RWPE1 (cell line): Measurements from ENCODE around the gene WDR88.

ENCODE experiments used
- CTCF ChIA-PET: fragments of 350-600 bp; sonication (Branson Sonifier 250); formaldehyde crosslinking; extraction: SDS; loops from one replicate; lab custom pipeline; 2021; lab: Yijun Ruan, JAX
- POLR2A ChIA-PET: fragments of 400-600 bp; formaldehyde crosslinking; extraction: SDS; loops from one replicate; lab custom pipeline; 2020; ENCODE audit warnings: antibody characterized with exemption; ENCODE audit not compliant: low non-redundant PET; lab: Yijun Ruan, JAX
- DNase-seq: peaks from one replicate; pipeline ENCODE4 v3.0.0; 2012; ENCODE audit warnings: low spot score
- H3K27ac ChIP-seq: fragments of 450-650 bp; 2 replicates; pipeline ENCODE4 v1.5.1; 2017
- TF ChIP-seq, protein P1 (sequence below): fragments of 450-650 bp; conservative IDR thresholded peaks from 2 replicates; pipeline ENCODE4 v1.5.1; 2017; ENCODE audit warnings: low read depth, mild to moderate bottlenecking

WDR88 gene

DNA sequence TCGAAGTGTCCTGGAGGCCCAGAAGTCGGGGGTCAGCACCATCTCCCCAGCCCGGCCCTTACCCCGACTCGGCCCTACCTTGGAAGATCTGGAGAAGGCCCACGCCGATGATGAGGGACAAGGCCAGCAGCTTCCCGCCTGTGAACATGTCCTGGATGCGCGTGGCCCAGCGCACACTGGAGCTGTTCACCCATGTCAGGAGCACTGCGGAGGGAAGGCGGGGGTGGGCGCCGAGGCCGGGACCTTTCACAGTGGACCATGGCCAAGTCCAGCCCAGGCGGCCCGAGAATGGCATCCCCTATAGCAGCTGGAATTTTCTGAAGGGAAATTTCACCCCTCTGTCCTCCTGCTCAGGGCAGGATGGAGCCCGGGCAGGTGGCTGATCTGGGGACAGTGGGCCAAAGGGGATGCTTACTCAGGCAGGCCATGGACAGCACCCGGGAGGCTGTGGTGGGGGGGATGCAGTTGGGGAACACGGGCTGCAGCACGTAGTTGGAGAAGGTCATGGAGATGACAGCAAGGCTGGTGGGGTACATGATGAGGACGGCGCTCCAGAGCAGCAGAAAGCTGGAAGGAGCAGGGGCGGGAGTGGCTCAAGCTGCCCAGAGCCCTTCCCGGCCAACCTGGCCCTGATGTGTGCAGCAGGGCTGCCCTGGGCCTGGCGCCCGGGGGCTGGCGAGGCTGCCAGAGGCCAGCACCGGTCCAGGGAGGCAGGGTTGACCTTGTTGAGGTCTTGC lies 80.7 kb downstream of the WDR88 start:
- no peak overlapping the region for H3K27ac ChIP-seq
- no peak for DNase-seq
- ChIA-PET POLR2A (no interaction called here), CTCF (interaction anchor here (0.6 to 1.3 kb wide), 3 partner anchors 28 to 218 kb away, joined by 4 to 10 read pairs (median 9); no protein-coding TSS in a partner anchor)
- TF ChIP-seq, protein P1, sequence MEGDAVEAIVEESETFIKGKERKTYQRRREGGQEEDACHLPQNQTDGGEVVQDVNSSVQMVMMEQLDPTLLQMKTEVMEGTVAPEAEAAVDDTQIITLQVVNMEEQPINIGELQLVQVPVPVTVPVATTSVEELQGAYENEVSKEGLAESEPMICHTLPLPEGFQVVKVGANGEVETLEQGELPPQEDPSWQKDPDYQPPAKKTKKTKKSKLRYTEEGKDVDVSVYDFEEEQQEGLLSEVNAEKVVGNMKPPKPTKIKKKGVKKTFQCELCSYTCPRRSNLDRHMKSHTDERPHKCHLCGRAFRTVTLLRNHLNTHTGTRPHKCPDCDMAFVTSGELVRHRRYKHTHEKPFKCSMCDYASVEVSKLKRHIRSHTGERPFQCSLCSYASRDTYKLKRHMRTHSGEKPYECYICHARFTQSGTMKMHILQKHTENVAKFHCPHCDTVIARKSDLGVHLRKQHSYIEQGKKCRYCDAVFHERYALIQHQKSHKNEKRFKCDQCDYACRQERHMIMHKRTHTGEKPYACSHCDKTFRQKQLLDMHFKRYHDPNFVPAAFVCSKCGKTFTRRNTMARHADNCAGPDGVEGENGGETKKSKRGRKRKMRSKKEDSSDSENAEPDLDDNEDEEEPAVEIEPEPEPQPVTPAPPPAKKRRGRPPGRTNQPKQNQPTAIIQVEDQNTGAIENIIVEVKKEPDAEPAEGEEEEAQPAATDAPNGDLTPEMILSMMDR: no peak

DNA sequence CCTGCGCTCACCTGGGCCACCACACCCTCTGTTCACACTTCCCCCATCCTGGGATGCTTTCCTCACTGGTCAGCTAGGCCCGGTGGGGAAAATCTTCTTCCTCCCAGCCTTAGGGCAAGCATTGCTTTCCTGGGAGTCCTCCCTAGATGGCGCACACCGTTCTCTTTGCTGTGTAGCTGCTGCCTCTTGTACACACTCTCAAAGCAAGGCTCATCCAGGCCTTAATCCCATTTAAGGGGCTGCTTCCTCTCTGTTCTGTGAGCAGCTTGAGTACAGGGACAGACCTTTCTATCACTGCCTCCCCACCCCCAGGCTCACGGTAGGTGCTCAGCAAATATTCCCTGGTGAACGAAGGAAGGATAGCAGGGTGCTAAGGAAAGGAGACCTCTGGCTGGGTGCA lies 82.7 kb downstream of the WDR88 start:
- CTCF ChIA-PET: interaction anchor here (0.6 to 1.1 kb wide), 5 partner anchors 11 to 175 kb away, joined by 3 to 4 read pairs (median 3); no protein-coding TSS in a partner anchor
- no peak for DNase-seq

DNA sequence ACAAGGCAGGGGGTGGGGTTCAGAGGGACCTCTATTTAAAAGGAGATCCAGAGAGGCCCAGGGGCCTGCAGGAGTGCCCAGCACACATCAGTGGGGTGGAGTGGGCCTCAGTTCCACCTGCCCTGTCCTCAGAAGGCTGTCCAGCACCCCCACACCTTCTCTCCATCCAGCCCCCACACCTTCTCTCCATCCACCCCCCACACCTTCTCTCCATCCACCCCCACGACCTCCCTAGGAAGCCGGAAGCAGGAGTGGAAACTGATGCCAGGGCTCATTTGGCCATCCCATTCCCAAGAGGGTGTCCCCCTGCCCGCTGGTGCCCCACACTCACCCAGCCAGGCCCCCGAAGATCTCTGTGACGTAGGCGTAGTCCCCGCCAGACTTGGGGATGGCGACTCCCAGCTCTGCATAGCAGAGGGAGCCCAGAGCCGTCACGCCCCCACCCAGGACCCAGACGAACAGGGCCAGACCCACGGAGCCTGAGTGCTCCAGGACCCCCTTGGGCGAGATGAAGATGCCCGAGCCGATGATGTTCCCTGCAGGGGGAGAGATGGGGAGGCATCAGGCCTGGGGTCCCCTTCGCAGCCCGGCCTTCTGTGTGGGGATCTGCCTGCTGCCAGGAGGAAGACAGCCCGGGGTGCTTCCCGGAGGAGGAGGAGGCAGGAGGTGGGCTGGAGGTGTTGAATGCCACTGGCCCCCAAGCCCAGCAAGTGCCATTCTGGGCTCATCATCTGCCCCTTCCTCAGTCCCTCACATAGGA lies 83.7 kb downstream of the WDR88 start:
- DNase-seq: no peak
- POLR2A ChIA-PET: no interaction called here
- CTCF ChIA-PET: no interaction called here
- H3K27ac ChIP-seq: no peak overlapping the region
- TF ChIP-seq, protein P1: no peak

More for the DNA sequence above, 82.7 kb downstream of the WDR88 start:
- POLR2A ChIA-PET: no interaction called here
- H3K27ac ChIP-seq: no peak overlapping the region
- TF ChIP-seq, protein P1: no peak

DNA sequence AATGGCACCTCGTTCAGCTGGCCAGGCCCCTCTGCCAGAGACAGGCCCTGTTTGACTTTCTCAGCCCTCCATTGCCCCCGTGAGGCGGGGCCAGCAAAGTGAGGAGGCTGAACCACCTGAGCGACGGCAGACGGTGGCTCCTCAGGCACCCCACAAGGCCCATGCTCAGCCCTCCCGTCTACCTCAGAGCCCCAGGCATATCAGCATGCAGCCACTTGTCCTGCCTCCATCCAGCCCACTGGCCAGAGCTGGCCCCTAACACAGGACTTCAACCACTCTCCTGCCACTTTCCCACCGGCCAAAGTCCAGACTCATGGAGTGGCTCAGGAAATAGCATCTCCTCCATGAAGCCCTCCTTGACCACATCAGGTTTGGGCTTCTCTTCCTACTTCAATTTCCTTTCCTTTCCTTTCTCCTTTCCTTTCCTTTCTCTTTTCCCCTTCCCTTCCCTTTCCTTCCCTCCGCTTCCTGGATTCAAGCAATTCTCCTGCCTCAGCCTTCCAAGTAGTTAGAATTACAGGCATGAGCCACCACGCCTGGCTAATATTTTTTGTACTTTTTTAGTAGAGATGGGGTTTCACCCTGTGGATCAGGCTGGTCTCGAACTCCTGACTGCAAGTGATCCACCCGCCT lies 84.4 kb downstream of the WDR88 start:
- CTCF ChIA-PET: interaction anchor here (0.6 to 0.7 kb wide), 2 partner anchors 40 to 134 kb away, joined by 3 to 4 read pairs; no protein-coding TSS in a partner anchor
- no peak overlapping the region for H3K27ac ChIP-seq
- TF ChIP-seq, protein P1: no peak
- POLR2A ChIA-PET: no interaction called here
- DNase-seq: no peak

DNA sequence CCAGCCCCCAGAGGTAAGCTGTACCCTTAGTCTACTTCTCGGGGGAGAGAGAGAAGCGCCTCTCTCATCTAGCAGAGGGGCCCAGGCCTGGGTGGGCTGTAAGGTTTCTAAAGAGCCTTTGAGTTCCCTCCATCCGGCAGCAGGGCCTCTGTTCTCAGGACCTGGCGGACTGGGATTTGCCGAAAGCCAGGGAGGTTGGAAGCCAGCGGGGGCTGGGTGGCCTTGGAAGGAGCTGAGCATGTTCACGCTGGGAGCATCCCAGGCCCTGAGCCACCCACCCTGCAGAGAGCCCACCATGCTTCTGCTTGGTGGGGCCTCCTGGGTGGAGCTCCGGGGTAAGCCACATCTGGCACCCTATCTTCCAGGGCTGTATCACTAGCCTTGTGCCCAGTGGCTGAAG lies 86.0 kb downstream of the WDR88 start:
- H3K27ac ChIP-seq: no peak overlapping the region
- POLR2A ChIA-PET: no interaction called here
- TF ChIP-seq, protein P1: no peak
- DNase-seq: no peak
- CTCF ChIA-PET: no interaction called here

DNA sequence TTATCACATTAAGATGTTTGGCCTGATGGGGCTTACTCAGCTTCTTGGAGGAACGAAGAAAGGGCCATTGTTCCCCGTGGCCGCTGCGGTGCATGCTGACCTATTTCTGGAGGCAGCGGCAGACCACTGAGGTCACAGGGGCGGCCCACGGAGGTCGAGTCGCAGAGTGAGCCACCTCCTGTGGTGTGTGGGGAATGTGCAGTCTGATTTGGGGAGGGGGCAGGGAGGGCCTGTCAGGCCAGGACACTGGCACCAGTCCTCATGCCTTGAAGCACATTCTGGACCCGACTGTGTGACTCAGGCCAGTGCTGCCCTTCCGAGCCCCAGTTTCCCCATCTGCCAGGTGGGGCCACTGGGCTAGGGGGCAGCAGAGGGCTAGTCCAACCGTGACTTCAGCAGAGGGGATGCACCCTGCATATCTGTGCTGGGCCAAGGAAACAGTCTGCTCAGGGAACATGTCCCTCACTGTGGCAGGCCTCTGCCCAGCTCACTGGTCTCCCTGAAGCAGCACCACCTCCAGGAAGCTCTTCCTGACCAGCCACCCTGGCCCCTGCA lies 87.4 kb downstream of the WDR88 start:
- CTCF ChIA-PET: no interaction called here
- TF ChIP-seq, protein P1: no peak; the same call in 1 of the 2 replicates
- DNase-seq: no peak
- no peak overlapping the region for H3K27ac ChIP-seq
- POLR2A ChIA-PET: no interaction called here
